HG03097 (cell line): ENCODE data around the gene GID8.

Experiments used
- ATAC-seq: cut with Tn5 transposase; IDR thresholded peaks from one replicate; pipeline ENCODE4 v1.9.1; 2021; ENCODE audit not compliant: unreplicated experiment, low FRiP score

GID8 gene

GRCh38 chr20:62938105-62938888, at the start of gene GID8:
Gene GID8, plus strand, starts transcription at chr20:62938147. Its CDS starts 3,356 bp downstream, at chr20:62941503.
- peak; percentile 38 for ATAC-seq

GRCh38 chr20:62888406-62888805, 49.5 kb upstream of the GID8 start:
- ATAC-seq: no peak

GRCh38 chr20:62888910-62889309, 49.0 kb upstream of the GID8 start:
- ATAC-seq: no peak

GRCh38 chr20:62889411-62889810, 48.5 kb upstream of the GID8 start:
- ATAC-seq: no peak

GRCh38 chr20:62889871-62890270, 48.1 kb upstream of the GID8 start:
- ATAC-seq: no peak

- no peak for ATAC-seq
These were observed 47.5 kb upstream of the GID8 start for GRCh38 chr20:62890444-62890843.

- ATAC-seq: no peak
These were observed 46.8 kb upstream of the GID8 start for GRCh38 chr20:62891111-62891510.

- no peak for ATAC-seq
These were observed 45.3 kb upstream of the GID8 start for GRCh38 chr20:62892348-62893304.

GRCh38 chr20:62893700-62894099, 44.2 kb upstream of the GID8 start:
- no peak for ATAC-seq

GRCh38 chr20:62894261-62894660, 43.7 kb upstream of the GID8 start:
- no peak for ATAC-seq

- ATAC-seq: no peak
These were observed 42.4 kb upstream of the GID8 start for GRCh38 chr20:62895539-62895938.

- ATAC-seq: no peak
These were observed 41.4 kb upstream of the GID8 start for GRCh38 chr20:62896526-62896925.

GRCh38 chr20:62897666-62898065, 40.3 kb upstream of the GID8 start:
- no peak for ATAC-seq

GRCh38 chr20:62898093-62898964, 39.6 kb upstream of the GID8 start:
- ATAC-seq: no peak

- ATAC-seq: no peak
These were observed 38.8 kb upstream of the GID8 start for GRCh38 chr20:62898970-62899632.

GRCh38 chr20:62899633-62900051, 38.3 kb upstream of the GID8 start:
- ATAC-seq: no peak

- ATAC-seq: no peak
These were observed 37.8 kb upstream of the GID8 start for GRCh38 chr20:62900052-62900691.

- ATAC-seq: no peak
These were observed 37.0 kb upstream of the GID8 start for GRCh38 chr20:62900692-62901584.

GRCh38 chr20:62901891-62902290, 36.1 kb upstream of the GID8 start:
- no peak for ATAC-seq
